Dermis microvascular lymphatic vessel endothelial cell (primary cell): ENCODE results near the gene ZNF747. TPM values are rescaled to one million over a fixed set of nuclear protein-coding genes. Genes with fewer than 3 reads are reported as not detected.

Experiments
- total RNA-seq: library from RNA; depleted of rRNA; stranded (reverse); fragments of >200 nt; gene quantifications from 2 replicates; pipeline ENCODE4 v1.2.1, GENCODE V29; 2014

ZNF747 gene
- total RNA-seq, 1 donor from 2014 or later: 5.8 TPM

Other genes with a start within 250 kb of the ZNF747 start
- gene CD2BP2, start 179.6 kb downstream of the ZNF747 start, total RNA-seq: 34.1 and 35.5 TPM in 2 replicates
- 22.2 and 31.9 TPM in 2 replicates for gene TBC1D10B, start 164.4 kb downstream of the ZNF747 start, total RNA-seq
- gene MYL11, start 160.1 kb downstream of the ZNF747 start, total RNA-seq: 0.64 TPM in 1 of 2 replicates, not detected in the other
- gene SEPTIN1, start 152.3 kb downstream of the ZNF747 start, total RNA-seq: under 0.01 and 0.38 TPM in 2 replicates
- gene ZNF48, start 139.4 kb downstream of the ZNF747 start, total RNA-seq: 11.4 and 15.2 TPM in 2 replicates
- 7.6 and 14.0 TPM in 2 replicates for gene ZNF771, start 127.3 kb downstream of the ZNF747 start, total RNA-seq
- 80.9 and 89.8 TPM in 2 replicates for gene DCTPP1, start 104.8 kb downstream of the ZNF747 start, total RNA-seq
- 13.6 and 24.9 TPM in 2 replicates for gene SEPHS2, start 89.0 kb downstream of the ZNF747 start, total RNA-seq
- not detected in 2 replicates for gene ITGAL, start 62.1 kb downstream of the ZNF747 start, total RNA-seq
- gene ZNF768, start 8.3 kb downstream of the ZNF747 start, total RNA-seq: 13.7 and 17.7 TPM in 2 replicates
- 3.1 and 4.3 TPM in 2 replicates for gene ZNF764, start 23.5 kb upstream of the ZNF747 start, total RNA-seq
- 3.9 and 6.7 TPM in 2 replicates for gene ZNF688, start 36.9 kb upstream of the ZNF747 start, total RNA-seq
- 6.4 and 9.6 TPM in 2 replicates for gene ZNF785, start 50.8 kb upstream of the ZNF747 start, total RNA-seq
- 3.2 and 4.9 TPM in 2 replicates for gene ZNF689, start 75.5 kb upstream of the ZNF747 start, total RNA-seq
- gene PRR14, start 116.1 kb upstream of the ZNF747 start, total RNA-seq: 4.5 and 7.6 TPM in 2 replicates
- 6.9 and 13.4 TPM in 2 replicates for gene FBRS, start 123.6 kb upstream of the ZNF747 start, total RNA-seq
- gene SRCAP, start 164.3 kb upstream of the ZNF747 start, total RNA-seq: 16.6 and 29.3 TPM in 2 replicates
- 14.9 and 21.1 TPM in 2 replicates for gene PHKG2, start 213.6 kb upstream of the ZNF747 start, total RNA-seq
- 0.89 and 0.90 TPM in 2 replicates for gene CFAP119, start 227.2 kb upstream of the ZNF747 start, total RNA-seq
- gene RNF40, start 227.5 kb upstream of the ZNF747 start, total RNA-seq: 41.0 and 50.3 TPM in 2 replicates